HepG2 (cell line): ENCODE measurements around the gene GPLD1.

Experiments used
- IKZF1 ChIP-seq: fragments of 450-650 bp; IDR thresholded peaks from 2 replicates; pipeline ENCODE4 v1.7.1; 2016
- SMAD9 ChIP-seq: sonication (generic); formaldehyde crosslinking; IDR thresholded peaks from 2 replicates; pipeline ENCODE4 v1.5.1; 2020; ENCODE audit warnings: mild to moderate bottlenecking, missing genetic modification reagents
- SNAPC2 ChIP-seq: sonication (generic); formaldehyde crosslinking; IDR thresholded peaks from 2 replicates; pipeline ENCODE4 v1.8.1; 2022; ENCODE audit warnings: mild to moderate bottlenecking, missing genetic modification reagents
- ZNF761 ChIP-seq: sonication (generic); formaldehyde crosslinking; conservative IDR thresholded peaks from 2 replicates; pipeline ENCODE4 v1.4.0; 2020; ENCODE audit warnings: mild to moderate bottlenecking, missing genetic modification reagents
- TF ChIP-seq, protein P1 (sequence below): sonication (generic); formaldehyde crosslinking; IDR thresholded peaks from 2 replicates; pipeline ENCODE4 v1.4.0; 2020; ENCODE audit warnings: mild to moderate bottlenecking, missing genetic modification reagents
- TF ChIP-seq, protein P2 (sequence below): sonication (generic); formaldehyde crosslinking; IDR thresholded peaks from 2 replicates; pipeline ENCODE4 v1.5.0; 2020; ENCODE audit warnings: mild to moderate bottlenecking, missing genetic modification reagents, moderate library complexity
- TF ChIP-seq, protein P3 (sequence below): sonication (generic); formaldehyde crosslinking; conservative IDR thresholded peaks from 2 replicates; pipeline ENCODE4 v1.4.0; 2020; ENCODE audit warnings: missing genetic modification reagents

DNA sequence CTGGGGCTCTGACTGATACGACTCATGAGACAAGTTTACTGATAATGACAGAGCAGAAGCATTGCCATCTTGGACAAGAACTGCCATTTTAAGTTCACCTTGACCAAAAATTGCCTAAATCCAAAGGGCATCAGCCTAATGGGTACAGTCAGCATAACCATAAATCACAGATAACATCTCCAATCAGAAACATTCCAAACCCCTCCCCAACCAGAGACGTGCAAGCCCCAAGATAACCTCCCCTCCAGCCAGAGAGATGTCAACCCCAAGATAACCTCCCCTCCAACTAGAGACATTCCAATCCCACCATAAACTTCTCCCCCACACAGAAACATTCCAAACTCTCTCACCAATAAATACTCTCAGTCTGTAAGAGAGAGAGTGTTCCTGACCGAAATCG lies 10.5 kb downstream of the GPLD1 start:
- TF ChIP-seq, protein P1, sequence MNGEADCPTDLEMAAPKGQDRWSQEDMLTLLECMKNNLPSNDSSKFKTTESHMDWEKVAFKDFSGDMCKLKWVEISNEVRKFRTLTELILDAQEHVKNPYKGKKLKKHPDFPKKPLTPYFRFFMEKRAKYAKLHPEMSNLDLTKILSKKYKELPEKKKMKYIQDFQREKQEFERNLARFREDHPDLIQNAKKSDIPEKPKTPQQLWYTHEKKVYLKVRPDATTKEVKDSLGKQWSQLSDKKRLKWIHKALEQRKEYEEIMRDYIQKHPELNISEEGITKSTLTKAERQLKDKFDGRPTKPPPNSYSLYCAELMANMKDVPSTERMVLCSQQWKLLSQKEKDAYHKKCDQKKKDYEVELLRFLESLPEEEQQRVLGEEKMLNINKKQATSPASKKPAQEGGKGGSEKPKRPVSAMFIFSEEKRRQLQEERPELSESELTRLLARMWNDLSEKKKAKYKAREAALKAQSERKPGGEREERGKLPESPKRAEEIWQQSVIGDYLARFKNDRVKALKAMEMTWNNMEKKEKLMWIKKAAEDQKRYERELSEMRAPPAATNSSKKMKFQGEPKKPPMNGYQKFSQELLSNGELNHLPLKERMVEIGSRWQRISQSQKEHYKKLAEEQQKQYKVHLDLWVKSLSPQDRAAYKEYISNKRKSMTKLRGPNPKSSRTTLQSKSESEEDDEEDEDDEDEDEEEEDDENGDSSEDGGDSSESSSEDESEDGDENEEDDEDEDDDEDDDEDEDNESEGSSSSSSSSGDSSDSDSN: no peak
- TF ChIP-seq SMAD9 (no peak), SNAPC2 (CRISPR knock-in tag) (no peak), ZNF761 (CRISPR knock-in tag) (no peak), IKZF1 (no peak)
- TF ChIP-seq, protein P2, sequence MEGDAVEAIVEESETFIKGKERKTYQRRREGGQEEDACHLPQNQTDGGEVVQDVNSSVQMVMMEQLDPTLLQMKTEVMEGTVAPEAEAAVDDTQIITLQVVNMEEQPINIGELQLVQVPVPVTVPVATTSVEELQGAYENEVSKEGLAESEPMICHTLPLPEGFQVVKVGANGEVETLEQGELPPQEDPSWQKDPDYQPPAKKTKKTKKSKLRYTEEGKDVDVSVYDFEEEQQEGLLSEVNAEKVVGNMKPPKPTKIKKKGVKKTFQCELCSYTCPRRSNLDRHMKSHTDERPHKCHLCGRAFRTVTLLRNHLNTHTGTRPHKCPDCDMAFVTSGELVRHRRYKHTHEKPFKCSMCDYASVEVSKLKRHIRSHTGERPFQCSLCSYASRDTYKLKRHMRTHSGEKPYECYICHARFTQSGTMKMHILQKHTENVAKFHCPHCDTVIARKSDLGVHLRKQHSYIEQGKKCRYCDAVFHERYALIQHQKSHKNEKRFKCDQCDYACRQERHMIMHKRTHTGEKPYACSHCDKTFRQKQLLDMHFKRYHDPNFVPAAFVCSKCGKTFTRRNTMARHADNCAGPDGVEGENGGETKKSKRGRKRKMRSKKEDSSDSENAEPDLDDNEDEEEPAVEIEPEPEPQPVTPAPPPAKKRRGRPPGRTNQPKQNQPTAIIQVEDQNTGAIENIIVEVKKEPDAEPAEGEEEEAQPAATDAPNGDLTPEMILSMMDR: no peak
- TF ChIP-seq, protein P3, sequence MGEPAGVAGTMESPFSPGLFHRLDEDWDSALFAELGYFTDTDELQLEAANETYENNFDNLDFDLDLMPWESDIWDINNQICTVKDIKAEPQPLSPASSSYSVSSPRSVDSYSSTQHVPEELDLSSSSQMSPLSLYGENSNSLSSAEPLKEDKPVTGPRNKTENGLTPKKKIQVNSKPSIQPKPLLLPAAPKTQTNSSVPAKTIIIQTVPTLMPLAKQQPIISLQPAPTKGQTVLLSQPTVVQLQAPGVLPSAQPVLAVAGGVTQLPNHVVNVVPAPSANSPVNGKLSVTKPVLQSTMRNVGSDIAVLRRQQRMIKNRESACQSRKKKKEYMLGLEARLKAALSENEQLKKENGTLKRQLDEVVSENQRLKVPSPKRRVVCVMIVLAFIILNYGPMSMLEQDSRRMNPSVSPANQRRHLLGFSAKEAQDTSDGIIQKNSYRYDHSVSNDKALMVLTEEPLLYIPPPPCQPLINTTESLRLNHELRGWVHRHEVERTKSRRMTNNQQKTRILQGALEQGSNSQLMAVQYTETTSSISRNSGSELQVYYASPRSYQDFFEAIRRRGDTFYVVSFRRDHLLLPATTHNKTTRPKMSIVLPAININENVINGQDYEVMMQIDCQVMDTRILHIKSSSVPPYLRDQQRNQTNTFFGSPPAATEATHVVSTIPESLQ (CRISPR knock-in tag): no peak
